Measurements from ENCODE around the gene ZNF407.

GRCh38 chr18:74669136-74669798 lies 71.6 kb downstream of the ZNF407 start:
- TF ChIP-seq ZBTB20 (tag by site-specific recombination; IDR thresholded peaks at IDR 0.05) (no peak), ZNF521 (tag by site-specific recombination; IDR thresholded peaks at IDR 0.05) (no peak)

All from HEK293 (cell line).